HG03135 (cell line): Measurements from ENCODE around the gene IFIH1.

ENCODE experiments used
- ATAC-seq: cut with Tn5 transposase; IDR thresholded peaks from one replicate; pipeline ENCODE4 v1.9.1; 2021; ENCODE audit warnings: mild to moderate bottlenecking, moderate library complexity; ENCODE audit not compliant: unreplicated experiment

IFIH1 gene

DNA sequence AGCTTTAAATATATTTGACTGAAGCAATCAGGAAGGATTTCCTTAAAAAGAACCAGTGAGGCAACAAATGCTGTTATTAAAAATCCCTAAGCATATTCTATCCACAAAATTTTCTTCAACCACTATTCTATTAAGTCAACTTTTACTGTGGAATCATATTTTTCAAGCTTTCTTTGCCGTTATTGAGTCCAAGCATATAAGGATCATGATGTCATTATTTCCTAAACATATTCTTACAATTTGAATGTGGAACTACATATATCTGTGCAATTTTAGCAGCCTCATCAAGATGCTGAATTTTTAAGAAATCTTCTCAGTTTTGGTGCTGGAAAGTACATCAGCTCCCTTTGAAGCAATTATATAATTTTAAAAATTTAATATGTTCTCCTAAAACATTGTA lies 5.6 kb downstream of the IFIH1 start:
- no peak for ATAC-seq

DNA sequence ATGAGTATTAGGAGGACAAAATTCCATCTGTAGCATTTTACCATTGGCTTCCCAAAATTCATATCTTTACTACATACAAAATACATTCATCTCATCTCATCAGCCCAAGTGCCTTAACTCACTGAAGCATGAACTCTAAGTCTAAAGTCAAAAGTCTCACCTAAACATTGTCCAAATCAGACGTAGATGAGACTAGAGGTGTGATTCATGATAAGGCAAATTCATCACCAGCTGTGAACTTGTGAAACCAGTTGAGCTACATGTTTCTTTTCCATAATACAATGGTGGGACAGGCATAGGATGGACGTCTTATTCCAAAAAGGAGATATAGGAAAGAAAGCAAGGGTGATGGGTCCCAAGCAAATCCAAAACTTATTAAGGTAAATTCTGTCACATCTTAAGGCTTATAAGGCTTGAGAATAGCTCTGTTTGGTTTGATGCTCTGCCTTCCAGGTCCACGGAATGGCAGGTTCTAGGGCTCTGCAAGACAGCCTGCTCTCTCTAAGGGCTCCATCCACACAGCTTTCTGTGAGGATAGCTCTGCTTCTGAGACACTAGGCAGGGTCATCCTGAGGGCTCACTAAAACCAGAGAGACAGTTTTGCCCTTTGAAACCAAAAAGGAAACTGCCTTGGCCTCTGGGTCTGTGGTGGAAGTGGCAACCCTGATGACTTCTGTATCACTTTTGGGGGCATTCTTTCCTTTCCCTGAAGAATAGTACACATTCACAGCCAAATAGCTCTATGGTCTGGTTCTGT lies 9.6 kb downstream of the IFIH1 start:
- no peak for ATAC-seq

DNA sequence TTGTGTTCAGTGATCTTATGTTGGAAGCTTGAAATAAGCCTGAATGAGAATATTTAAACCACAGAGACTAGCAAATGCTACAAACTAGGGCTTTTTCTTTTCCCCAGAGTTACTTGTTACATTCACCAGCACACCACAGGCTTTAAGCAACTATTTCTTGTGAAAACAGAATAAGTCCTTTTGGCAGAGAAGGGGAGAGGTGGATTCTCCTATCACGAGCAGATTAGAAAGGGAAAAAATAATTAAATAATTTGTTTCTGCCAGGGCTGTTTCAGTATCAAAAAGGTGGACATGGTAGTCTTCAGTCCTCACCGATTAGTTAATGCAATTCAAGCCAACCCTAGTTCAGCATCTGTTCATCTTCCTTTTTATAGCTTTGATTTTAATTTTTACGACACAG lies 12.6 kb downstream of the IFIH1 start:
- no peak for ATAC-seq

DNA sequence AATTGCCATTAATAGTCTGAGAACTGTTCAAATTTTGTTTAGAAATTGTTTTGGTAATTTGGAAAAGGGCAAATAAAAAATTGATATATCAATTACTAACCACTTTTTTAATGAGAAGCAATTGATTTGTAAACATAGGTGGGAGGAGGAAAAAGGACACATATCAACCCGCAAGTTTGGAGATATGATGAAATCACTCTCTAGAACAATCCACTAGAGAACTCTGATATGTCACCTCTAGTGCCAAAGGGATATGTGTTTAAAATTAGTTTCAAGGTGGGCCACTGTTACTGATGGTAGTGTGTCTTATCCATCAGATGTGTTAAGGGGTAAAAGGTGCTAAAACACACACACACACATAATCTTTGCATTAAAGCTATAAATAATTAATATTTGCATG lies 16.6 kb downstream of the IFIH1 start:
- no peak for ATAC-seq

DNA sequence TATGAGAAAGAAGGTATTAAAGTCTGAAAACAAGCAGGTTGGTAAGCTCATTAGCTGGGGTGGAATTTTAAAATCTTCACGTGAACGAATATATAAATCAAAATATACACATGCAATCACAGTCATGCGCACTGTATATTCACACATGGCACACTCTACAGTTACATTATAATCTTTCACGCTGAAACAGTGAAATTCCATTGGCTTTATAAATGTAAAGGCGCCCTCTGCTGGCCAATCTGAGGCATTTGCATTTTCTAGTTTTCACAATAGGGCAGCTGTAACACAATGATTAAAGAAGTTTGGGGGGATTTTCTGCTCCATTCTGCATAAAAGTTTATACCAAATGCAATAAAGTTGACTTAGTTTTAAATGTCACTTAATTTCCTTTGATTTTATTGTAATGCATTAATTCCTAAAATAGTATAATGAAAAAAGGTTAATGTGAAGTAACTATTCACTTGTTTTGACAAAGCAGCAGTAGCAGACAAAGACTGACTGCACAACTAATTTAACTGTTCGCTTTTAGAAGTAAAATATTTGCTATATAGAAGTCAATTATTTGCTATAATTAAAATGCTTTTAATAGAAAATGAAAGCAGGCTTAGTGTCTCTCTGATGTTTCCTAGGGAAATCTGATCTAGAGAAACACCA lies 17.2 kb downstream of the IFIH1 start:
- peak; percentile 64 for ATAC-seq

DNA sequence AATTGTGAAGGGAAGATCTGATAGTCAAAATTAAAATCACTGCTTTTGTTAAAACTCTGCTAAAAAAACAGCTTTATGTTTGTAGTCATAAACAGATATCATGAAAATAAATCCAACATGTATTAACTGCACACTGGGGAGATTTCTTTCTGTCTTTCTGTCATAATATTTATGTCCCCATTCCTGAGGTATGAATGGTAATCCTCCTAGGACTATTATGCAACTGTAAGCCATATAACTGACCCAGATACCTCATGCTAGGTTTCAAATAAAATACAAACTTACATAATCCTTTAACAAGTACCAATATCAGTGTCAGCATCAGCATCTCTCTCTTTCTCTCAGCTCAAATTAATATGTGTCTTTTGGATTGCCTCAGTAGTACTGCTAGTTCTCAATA lies 18.2 kb downstream of the IFIH1 start:
- no peak for ATAC-seq

DNA sequence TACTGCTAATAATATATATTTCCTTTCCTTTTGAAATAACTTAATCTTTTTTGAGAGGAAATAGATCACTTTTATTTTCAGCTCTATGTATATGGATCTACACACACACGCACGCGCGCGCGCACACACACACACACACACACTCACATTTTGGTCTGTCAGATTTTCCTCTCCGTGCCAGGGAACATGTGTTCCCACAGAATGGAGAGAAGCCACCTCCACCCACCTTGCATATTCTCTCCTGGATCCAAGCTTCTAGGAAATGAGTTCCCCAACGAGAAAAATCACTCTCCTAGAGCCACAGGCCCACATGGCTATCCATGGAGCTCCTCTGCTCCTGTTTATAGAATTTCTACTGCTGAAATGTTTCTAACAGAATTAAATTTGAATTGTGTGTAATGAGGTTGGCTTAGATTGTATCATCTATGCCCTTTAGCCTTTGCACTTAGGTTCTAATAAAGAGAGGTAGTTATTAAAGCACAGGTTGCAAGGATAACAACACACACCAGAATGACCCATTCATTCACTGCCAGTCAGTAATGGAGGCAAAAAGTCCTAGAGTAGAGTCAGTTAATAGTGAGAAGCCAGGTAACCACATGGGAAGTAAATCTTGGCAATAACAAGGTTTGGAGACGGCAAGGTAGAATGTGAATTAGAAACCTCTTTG lies 19.7 kb downstream of the IFIH1 start:
- no peak for ATAC-seq

DNA sequence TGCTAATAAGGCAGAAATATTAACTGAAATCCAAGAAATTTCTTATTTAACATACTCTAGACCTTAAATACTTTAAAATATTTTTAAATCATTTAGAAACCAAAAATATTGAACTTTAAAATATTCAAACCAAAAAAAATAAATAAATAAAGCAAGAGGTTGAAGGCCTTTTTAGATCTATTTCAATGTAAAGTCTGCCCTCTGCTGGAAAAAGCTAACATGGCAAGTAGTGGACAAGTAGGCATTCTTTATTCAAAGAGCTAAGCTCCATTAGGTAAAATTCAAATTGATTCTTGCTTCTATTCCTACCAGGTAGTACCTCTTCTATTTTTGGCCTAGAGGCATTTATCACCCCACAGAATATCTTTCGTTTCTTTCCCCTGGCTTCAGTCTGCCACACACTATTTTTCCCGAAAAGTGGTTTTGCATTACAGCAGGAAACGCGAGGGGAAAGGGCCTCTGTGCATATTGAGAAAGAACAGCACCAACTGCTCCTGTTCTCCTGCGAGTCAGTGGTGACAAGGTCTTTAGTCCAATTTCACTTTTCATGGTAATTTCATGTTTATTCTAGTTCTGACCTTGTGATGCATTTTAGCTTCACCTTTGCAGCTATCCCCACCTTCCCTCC lies 20.4 kb downstream of the IFIH1 start:
- no peak for ATAC-seq

DNA sequence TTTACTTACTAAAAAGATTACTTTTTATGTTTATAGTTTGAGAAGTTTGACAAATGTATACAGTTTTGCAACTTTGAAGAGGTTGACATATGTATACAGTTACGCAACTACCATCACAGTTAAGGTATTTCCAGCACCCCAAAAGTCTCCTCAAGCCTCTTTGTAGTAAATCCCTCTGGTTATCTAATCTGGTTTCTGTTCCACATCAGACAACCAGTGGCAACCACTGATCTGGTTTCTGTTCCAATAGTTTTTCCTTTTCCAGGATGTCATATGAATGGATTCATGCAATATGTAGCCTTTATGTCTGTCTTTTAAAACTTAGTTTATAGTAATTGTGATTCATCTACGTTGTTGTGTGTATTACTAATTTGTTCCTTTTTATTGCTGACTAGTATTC lies 23.5 kb downstream of the IFIH1 start:
- ATAC-seq = no peak

DNA sequence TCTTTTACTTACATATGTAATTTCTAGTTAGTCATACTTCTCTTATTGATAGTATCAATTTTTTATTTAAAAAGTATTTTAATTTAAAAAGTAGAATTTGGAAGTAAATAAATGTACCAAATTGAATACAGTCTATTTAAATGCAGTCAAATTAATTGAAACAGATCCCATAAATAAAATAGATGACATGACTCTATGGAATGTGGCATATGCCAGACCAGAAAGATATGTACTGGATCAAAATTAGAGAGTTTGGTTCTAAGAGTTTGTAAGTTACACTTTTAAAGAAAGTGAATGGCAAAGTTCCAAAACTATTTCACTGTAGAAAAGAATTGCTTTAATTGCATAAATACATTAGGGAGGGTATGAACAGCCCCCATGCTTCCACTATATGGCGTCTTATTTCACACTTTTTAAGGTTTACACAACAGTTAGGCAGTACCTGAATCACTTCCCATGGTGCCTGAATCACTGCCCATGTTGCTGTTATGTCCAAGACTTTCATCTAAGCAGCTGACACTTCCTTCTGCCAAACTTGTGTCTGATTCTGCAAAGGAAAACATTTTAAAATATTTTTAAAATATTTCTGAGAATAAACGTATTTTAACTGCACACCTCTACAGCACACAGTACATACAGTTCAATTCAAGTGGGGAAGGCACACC lies 25.2 kb downstream of the IFIH1 start:
- no peak for ATAC-seq

DNA sequence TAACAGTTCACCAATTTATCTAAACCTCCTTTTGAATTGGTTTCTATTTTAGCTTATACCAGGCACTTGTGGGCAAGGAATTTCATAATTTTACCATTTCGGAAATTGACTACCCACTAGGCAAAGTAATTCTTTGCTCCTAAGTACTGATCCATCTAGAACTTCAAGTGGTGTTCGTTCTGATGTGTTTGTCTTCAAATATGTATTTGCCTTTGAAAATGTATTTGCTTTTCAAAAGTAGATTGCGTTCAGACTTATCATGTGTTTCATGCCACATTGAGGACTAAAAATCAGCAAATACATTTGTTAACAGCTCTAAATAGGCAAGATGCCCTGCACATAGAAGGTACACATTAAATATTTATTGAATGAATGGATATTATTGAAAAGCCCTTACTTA lies 26.7 kb downstream of the IFIH1 start:
- ATAC-seq = no peak

DNA sequence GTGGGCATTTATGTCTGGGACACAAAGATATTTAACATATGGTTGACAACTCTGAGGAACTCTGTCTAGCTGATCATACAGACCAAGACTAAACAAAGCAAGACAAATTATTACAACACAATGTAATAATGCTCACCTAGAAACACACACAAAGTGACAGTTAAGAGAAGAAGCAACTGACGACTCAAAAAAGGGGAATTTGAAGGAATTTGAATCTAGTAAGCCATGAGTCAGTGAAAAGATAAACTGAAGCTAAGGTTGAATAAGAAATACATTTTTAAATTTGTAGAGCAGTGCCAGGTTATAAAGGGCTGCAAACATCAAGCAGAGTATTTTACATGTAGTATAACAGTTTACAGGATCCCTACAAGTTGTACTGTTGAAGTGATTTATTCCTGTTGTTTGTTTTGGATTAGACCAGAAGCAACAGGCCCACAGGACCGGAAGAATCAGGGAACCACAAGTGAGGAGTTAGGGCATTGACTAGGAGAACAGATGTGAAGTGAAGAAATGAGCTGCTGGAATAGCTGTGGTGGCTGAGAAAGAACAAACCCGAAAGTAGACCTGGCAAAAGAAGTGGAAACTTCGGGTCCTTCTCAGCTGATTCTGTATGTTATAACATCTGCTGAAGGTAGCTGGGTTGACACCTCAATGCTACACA lies 35.6 kb downstream of the IFIH1 start:
- no peak for ATAC-seq

DNA sequence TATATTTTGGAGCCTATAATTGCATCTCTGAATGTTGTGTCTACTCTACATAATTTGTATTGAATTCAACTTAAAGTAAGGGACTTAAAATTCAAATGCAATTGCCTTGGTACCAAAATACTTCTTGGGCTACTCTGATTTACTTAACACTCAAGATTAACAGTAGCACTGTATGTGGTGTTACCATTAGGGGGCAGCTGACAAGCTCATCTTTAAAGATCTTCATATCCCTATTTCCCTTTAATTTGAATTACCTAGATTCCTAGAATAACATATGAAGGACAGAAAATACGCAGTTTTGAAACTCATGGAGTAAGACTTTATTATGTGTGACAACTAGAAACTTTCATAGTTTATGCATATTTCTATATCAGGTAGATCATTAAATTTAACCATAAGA lies 37.8 kb downstream of the IFIH1 start:
- no peak for ATAC-seq

DNA sequence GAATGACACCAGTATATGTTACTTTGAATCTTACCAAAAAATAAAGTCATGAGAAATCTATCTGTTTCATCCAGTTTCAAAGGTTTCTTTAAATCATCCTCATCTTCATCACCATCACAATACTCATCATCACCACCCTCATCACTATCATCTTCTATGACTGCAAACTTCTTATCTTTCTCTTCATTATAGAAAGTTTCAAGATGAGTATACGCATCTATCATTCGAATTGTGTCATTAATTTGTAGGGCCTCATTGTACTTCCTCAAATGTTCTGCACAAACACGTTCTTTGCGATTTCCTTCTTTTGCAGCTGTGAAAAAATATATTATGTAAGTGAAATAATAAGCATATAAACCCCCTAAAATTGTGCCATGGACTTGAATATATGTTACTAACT lies 41.1 kb downstream of the IFIH1 start:
- ATAC-seq = no peak

DNA sequence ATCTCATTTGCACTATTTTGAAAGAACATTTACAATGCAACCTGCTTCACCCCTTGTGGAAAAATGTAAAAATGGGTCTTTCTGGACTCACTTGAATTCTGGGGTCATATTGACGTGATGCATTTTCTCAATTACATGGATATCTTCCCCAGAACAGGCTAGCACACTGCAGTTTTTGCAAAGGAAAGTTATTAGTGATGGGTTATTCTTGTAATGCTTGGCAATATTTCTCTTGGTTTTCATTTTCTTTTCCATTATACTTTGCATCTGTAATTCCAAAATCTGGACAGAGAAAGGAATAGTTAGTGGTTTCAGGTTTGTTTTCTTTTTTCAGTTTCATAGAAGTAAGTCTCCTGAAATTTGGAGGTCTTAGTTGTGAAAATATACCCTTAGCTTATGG lies 50.5 kb downstream of the IFIH1 start:
- ATAC-seq = no peak

DNA sequence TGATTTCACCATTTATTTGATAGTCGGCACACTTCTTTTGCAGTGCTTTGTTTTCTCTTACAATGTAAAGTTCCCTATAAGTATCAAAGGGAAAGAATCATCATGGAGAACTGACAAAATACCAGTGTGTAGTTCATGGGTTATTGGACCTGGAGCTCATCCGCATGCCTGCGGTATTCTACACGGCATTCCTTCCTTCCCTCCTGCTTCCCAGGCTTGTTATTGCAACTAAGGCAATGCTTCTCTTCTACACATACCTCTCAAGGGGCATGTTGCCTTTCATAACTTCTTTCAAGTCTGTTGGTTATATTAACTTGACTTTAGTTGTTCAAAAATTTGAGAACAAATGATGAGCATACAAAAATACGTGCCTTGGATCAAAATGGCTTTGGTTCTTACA lies 51.0 kb downstream of the IFIH1 start:
- ATAC-seq = no peak

DNA sequence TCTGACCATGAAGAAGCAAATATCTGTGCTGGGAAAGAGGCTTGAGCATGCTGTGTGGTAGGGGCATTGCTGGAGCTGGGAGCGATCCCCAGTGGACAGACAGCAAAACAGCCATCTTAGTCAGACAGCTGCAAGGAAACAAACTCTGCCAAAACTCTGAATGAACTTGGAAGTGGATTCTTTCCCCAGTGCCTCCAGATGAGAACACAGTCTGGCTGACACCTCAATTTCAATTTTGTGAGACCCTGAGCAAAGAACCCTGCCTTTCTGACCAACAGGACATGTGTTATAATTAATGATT lies 52.1 kb downstream of the IFIH1 start:
- no peak for ATAC-seq

DNA sequence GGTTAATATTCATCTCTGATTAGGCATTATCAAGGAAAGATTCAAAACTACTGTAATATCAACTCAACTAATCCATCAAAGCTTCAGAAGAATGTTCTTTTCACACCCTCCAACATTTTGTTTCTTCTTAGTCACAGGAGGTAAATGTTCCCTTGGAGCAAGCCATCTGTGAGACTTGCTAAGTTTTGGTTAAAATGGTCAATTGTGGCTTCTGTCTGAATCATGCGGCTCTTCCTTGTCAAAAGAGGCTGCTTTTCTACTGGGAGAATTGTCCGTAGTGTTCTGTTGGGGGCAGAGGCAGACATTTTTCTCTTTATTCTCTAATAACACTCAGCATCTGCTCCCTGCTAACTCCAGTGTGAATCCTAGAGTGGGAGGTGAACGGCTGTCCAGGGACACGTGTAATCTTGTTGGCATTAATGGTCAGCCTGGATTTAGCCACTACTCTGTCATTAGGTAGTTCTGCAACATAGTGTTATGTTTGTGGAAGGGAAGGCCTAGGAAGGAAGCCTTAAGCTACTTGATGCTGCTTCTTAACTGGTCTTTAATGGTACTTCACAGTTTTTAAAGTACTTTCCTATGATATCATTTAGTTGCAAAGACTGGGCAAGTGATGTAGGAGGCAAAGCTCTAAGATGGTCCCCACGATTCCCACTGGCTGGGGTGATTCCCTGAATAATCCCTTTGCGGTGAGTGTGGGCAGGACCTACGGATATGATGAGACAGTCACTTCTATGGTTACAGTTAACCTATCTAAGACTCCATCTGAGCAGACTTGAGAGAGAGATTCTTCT lies 52.6 kb downstream of the IFIH1 start:
- ATAC-seq = no peak

DNA sequence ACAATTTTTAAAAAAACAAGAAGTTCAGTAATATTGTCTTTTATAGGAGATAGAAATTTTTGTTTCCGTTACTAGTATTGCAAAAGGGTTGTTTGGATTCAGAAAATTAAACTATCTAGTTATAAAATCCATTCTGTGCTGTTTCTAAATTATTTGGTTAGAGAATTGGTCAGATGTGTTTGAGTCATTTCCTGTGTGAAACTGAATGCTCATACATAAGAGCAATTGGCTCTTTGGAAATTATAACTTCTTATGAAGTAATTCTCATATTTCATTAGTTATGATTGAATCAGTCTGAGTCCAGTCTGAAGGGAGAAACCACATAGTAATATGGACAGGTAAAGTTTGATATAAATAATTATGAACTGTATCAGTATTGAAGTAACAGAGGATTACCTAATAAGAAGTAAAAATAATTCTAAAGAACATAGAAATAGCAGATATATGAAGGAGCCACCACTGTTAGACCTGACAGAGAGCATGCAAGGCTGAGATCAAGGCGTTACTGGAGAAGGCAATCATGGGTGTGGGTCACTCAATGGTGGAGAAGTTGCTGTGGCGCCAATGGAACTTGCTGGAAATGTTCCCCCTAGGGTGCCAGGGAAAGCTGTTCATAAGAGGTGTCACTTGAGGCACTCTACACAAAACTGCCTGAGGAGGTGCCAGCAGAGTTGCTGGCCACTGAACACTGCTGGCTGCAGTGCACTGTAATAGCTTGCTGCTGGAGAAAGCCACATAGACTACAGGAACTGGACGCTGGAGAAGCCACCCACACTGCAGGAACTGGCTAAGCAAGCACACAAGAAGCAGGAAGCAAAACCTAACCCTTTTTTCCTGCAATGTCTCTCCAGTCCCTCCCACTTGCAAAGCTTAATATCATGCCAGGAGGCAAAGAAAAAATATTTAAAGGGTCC lies 57.2 kb downstream of the IFIH1 start:
- ATAC-seq = peak; percentile 62
